Upper lobe of right lung (tissue), 1 donor: Measurements from ENCODE around the gene C1orf210. TPM values are rescaled to one million over a fixed set of nuclear protein-coding genes. Genes with fewer than 3 reads are reported as not detected.

Source experiments
- ATAC-seq: fragments of 200-7000 bp; cut with Tn5 transposase; one replicate; pipeline ENCODE4 v1.9.1; 2020; ENCODE audit warnings: mild to moderate bottlenecking, moderate library complexity
- DNase-seq: peaks from one replicate; pipeline ENCODE4 v3.0.0-alpha.2; 2020
- H3K27ac ChIP-seq: fragments of 200-600 bp; one replicate; pipeline ENCODE4 v1.8.0; 2022
- H3K27me3 ChIP-seq: fragments of 200-600 bp; one replicate; pipeline ENCODE4 v1.8.0; 2022; ENCODE audit warnings: mild to moderate bottlenecking
- H3K36me3 ChIP-seq: fragments of 200-600 bp; one replicate; pipeline ENCODE4 v1.8.0; 2022
- H3K4me1 ChIP-seq: fragments of 200-600 bp; one replicate; pipeline ENCODE4 v1.8.0; 2022
- H3K4me3 ChIP-seq: fragments of 200-600 bp; one replicate; pipeline ENCODE4 v1.8.0; 2022; ENCODE audit warnings: mild to moderate bottlenecking
- H3K9me3 ChIP-seq: fragments of 200-600 bp; one replicate; pipeline ENCODE4 v1.8.0; 2022
- CTCF ChIP-seq: fragments of 200-600 bp; IDR thresholded peaks from one replicate; pipeline ENCODE4 v1.8.0; 2022; ENCODE audit warnings: antibody characterized with exemption
- intact Hi-C: fragments of 100-400 bp; cut with DNase I; formaldehyde crosslinking; loops from one replicate; pipeline ENCODE4 v1.11.0; 2022
- total RNA-seq: library from RNA; stranded (reverse); fragmentation: NEBNext Ultra II Directional; extraction: Animal tissue kit (Norgen Biotek cat#: 25700); gene quantifications from one replicate; pipeline ENCODE4 v1.2.1, GENCODE V29; 2021
- donor health status: DM: no; HTN: yes; CAD: no; lungs with severe emphysema.

C1orf210 gene
- total RNA-seq, 1 donor from 2014 or later = 18.9 TPM

- DNase-seq = peak; percentile 36
- no peak for TF ChIP-seq CTCF
- no peak for ATAC-seq
- H3K36me3 ChIP-seq = no peaks in the 10 kb centered on the region
- no peak overlapping the region for H3K27ac ChIP-seq
- H3K4me1 ChIP-seq = peaks cover 4% of the 10 kb centered on the region
- H3K4me3 ChIP-seq = no peak overlapping the region
- intact Hi-C loops = no loop called here
- no peaks in the 10 kb centered on the region for H3K27me3 ChIP-seq
- H3K9me3 ChIP-seq = no peaks in the 10 kb centered on the region
These were observed 30.8 kb upstream of the C1orf210 start for GRCh38 chr1:43315963-43316737.

- no peak for ATAC-seq
- no peak for TF ChIP-seq CTCF
- H3K27me3 ChIP-seq = no peaks in the 10 kb centered on the region
- H3K4me1 ChIP-seq = peaks cover 4% of the 10 kb centered on the region
- no peaks in the 10 kb centered on the region for H3K36me3 ChIP-seq
- no peak overlapping the region for H3K27ac ChIP-seq
- intact Hi-C loops = no loop called here
- no peak overlapping the region for H3K4me3 ChIP-seq
- no peak for DNase-seq
- no peaks in the 10 kb centered on the region for H3K9me3 ChIP-seq
These were observed 30.1 kb upstream of the C1orf210 start for GRCh38 chr1:43315481-43315880.

GRCh38 chr1:43314233-43314632 is 28.9 kb upstream of the C1orf210 start:
- no peak overlapping the region for H3K4me3 ChIP-seq

GRCh38 chr1:43313771-43314170 is 28.4 kb upstream of the C1orf210 start:
- no peak overlapping the region for H3K27ac ChIP-seq
- H3K27me3 ChIP-seq = no peaks in the 10 kb centered on the region
- intact Hi-C loops = no loop called here
- no peaks in the 10 kb centered on the region for H3K9me3 ChIP-seq
- H3K4me1 ChIP-seq = peaks cover 4% of the 10 kb centered on the region
- ATAC-seq = no peak
- no peak for DNase-seq
- H3K36me3 ChIP-seq = no peaks in the 10 kb centered on the region
- no peak for TF ChIP-seq CTCF
- no peak overlapping the region for H3K4me3 ChIP-seq

More at GRCh38 chr1:43314233-43314632, 28.9 kb upstream of the C1orf210 start:
- intact Hi-C loops = no loop called here
- DNase-seq (no peak), ATAC-seq (no peak)
- Histone ChIP-seq H3K27ac (no peak overlapping the region), H3K27me3 (no peaks in the 10 kb centered on the region), H3K4me1 (peaks cover 4% of the 10 kb centered on the region), H3K9me3 (no peaks in the 10 kb centered on the region), H3K36me3 (no peaks in the 10 kb centered on the region)
- TF ChIP-seq CTCF = no peak

- H3K27me3 ChIP-seq = no peaks in the 10 kb centered on the region
- TF ChIP-seq CTCF = no peak
- H3K27ac ChIP-seq = no peak overlapping the region
- H3K4me1 ChIP-seq = peaks cover 4% of the 10 kb centered on the region
- intact Hi-C loops = no loop called here
- no peaks in the 10 kb centered on the region for H3K36me3 ChIP-seq
- no peaks in the 10 kb centered on the region for H3K9me3 ChIP-seq
- DNase-seq (peak; percentile 64), ATAC-seq (peak; percentile 32)
- H3K4me3 ChIP-seq = no peak overlapping the region
These were observed 27.5 kb upstream of the C1orf210 start for GRCh38 chr1:43312663-43313515.
